Measurements from ENCODE around the gene PLCH1. TPM values are rescaled to one million over a fixed set of nuclear protein-coding genes. Genes with fewer than 3 reads are reported as not detected.

The PLCH1 gene
- total RNA-seq, 1 donor from 2014 or later = 32.0 TPM

DNA sequence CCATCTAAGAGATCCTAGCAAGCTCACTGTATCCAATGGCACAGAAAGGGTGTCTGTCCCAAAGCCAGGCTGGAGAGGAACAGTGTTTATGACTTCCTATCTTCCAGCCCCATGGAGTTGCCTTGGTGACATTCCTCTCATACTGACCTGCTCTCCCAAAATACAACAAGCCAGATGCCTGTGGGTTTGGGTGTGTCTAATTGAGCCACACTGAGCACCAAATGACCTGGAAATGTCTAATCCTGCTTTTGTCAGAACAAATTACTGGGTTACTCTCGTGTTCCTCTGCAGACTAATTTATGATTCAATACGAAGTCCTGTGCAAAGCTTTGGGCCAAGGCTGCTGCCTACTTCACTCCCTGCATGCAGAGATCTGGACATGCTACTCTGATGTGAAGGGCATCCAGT lies 353.3 kb downstream of the PLCH1 start:
- Mint-ChIP-seq H3K36me3 (peaks cover 1% of the 10 kb centered on the region), H3K4me1 (peaks cover 24% of the 10 kb centered on the region), H3K4me3 (no peak overlapping the region), H3K27me3 (ENCODE audit: insufficient read depth, low read depth) (peaks cover 5% of the 10 kb centered on the region), H3K27ac (peak overlapping the region; percentile 62), H3K9me3 (peaks cover 6% of the 10 kb centered on the region)
- Histone ChIP-seq H3F3A (ENCODE audit: low read depth) (peaks cover 7% of the 10 kb centered on the region), H3K27me3 (no peaks in the 10 kb centered on the region), H2AFZ (replicated peaks) (no peak overlapping the region), H3K4me1 (peaks cover 13% of the 10 kb centered on the region), H3K36me3 (no peaks in the 10 kb centered on the region), H3K27ac (no peak overlapping the region), H3K9ac (no peak overlapping the region), H4K20me1 (ENCODE audit: low read depth) (no peaks in the 10 kb centered on the region), H3K9me3 (ENCODE audit: low read depth) (no peaks in the 10 kb centered on the region), H3K79me2 (ENCODE audit: low read depth) (no peaks in the 10 kb centered on the region), H3K4me2 (peak overlapping the region; percentile 6), H3K4me3 (no peak overlapping the region)
- peak; percentile 66 for DNase-seq (ENCODE audit: low spot score)
- TF ChIP-seq, protein P1, sequence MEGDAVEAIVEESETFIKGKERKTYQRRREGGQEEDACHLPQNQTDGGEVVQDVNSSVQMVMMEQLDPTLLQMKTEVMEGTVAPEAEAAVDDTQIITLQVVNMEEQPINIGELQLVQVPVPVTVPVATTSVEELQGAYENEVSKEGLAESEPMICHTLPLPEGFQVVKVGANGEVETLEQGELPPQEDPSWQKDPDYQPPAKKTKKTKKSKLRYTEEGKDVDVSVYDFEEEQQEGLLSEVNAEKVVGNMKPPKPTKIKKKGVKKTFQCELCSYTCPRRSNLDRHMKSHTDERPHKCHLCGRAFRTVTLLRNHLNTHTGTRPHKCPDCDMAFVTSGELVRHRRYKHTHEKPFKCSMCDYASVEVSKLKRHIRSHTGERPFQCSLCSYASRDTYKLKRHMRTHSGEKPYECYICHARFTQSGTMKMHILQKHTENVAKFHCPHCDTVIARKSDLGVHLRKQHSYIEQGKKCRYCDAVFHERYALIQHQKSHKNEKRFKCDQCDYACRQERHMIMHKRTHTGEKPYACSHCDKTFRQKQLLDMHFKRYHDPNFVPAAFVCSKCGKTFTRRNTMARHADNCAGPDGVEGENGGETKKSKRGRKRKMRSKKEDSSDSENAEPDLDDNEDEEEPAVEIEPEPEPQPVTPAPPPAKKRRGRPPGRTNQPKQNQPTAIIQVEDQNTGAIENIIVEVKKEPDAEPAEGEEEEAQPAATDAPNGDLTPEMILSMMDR (IDR thresholded peaks at IDR 0.05) = no peak
- no peak for TF ChIP-seq EZH2 (IDR thresholded peaks at IDR 0.05)
- no peak for TF ChIP-seq EZH2phosphoT487 (IDR thresholded peaks at IDR 0.05)

GRCh38 chr3:155391104-155391503 lies 353.8 kb downstream of the PLCH1 start:
- Mint-ChIP-seq H3K9me3 (peaks cover 6% of the 10 kb centered on the region), H3K4me3 (no peak overlapping the region), H3K36me3 (peaks cover 1% of the 10 kb centered on the region), H3K27ac (no peak overlapping the region), H3K27me3 (ENCODE audit: insufficient read depth, low read depth) (peaks cover 7% of the 10 kb centered on the region), H3K4me1 (peaks cover 27% of the 10 kb centered on the region)
- Histone ChIP-seq H4K20me1 (ENCODE audit: low read depth) (no peaks in the 10 kb centered on the region), H3K4me1 (peaks cover 13% of the 10 kb centered on the region), H3K79me2 (ENCODE audit: low read depth) (no peaks in the 10 kb centered on the region), H3K4me3 (no peak overlapping the region), H3K27me3 (no peaks in the 10 kb centered on the region), H2AFZ (replicated peaks) (no peak overlapping the region), H3F3A (ENCODE audit: low read depth) (peaks cover 7% of the 10 kb centered on the region), H3K9me3 (ENCODE audit: low read depth) (no peaks in the 10 kb centered on the region), H3K4me2 (peak overlapping the region; percentile 6), H3K27ac (no peak overlapping the region), H3K36me3 (no peaks in the 10 kb centered on the region), H3K9ac (no peak overlapping the region)
- no peak for DNase-seq (ENCODE audit: low spot score)
- TF ChIP-seq, protein P1 (IDR thresholded peaks at IDR 0.05) = no peak
- TF ChIP-seq EZH2 (IDR thresholded peaks at IDR 0.05) (no peak), EZH2phosphoT487 (IDR thresholded peaks at IDR 0.05) (no peak)

- Histone ChIP-seq H3F3A (ENCODE audit: low read depth) (peaks cover 7% of the 10 kb centered on the region), H3K36me3 (no peaks in the 10 kb centered on the region), H2AFZ (replicated peaks) (no peak overlapping the region), H3K4me2 (no peak overlapping the region), H3K4me3 (no peak overlapping the region), H3K27me3 (no peaks in the 10 kb centered on the region), H3K9ac (no peak overlapping the region), H3K4me1 (peaks cover 13% of the 10 kb centered on the region), H3K9me3 (ENCODE audit: low read depth) (no peaks in the 10 kb centered on the region), H3K27ac (no peak overlapping the region), H3K79me2 (ENCODE audit: low read depth) (no peaks in the 10 kb centered on the region), H4K20me1 (ENCODE audit: low read depth) (no peaks in the 10 kb centered on the region)
- no peak for DNase-seq (ENCODE audit: low spot score)
- Mint-ChIP-seq H3K36me3 (no peaks in the 10 kb centered on the region), H3K4me1 (peaks cover 30% of the 10 kb centered on the region), H3K27ac (no peak overlapping the region), H3K4me3 (no peak overlapping the region), H3K9me3 (peaks cover 2% of the 10 kb centered on the region), H3K27me3 (ENCODE audit: insufficient read depth, low read depth) (peaks cover 3% of the 10 kb centered on the region)
- TF ChIP-seq EZH2phosphoT487 (IDR thresholded peaks at IDR 0.05) (no peak), EZH2 (IDR thresholded peaks at IDR 0.05) (no peak)
- TF ChIP-seq, protein P1 (IDR thresholded peaks at IDR 0.05) = no peak
These were observed 354.5 kb downstream of the PLCH1 start for GRCh38 chr3:155390351-155390750.

All from neural progenitor cell (in vitro differentiated cells).